Activated T-cell treated with anti-CD3 and anti-CD28 coated beads for 24 hours (primary cell): ENCODE results near the gene COX14.
"Not testable (repeated sequence)": the region's sequence is repeated elsewhere in the genome, so short reads cannot be mapped to it uniquely, and the experiment has no call there.

Experiments used
- DNase-seq: peaks from one replicate; pipeline ENCODE4 v3.0.0-alpha.2; 2020; ENCODE audit warnings: low read depth

COX14 gene

DNA sequence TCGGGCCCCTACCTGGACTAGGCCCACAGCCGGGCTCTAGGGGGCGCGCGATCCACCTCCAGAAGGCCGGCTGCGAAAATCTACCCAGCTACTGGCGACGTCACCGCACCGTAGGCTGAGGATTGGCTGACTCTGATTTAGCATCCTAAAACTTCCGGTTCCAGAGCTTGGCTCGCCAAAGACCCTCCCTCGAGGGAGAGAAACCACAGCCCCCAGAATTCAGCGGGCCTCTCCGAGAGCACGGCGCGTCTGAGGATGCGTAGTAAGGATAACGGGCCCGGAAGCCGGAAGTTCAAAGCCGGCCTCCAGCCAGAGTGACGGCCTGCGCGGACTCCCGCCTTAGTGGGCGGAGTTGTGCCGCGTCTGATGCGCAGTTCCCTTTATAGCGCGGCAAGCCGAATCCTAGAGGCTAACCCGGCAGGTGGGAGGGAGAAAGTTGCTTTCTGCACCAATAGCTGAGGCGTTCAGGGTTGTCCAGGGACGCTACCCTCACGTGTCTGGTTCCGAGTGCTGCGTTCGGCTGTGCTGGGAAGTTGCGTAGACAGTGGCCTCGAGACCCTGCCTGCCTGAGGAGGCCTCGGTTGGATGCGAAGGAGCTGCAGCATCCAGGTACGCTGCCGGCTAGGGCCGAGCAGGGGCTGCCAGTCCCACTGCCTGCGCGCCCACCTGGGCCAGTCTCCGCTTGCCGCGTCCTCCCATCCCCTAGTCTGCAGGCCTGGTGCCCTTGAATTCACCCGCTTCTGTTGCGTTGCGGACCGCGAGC, at the start of gene COX14:
COX14 (plus strand) TSS at position 544 of the 763 bp plus-strand sequence. CDS start 7,808 bp downstream, outside the sequence.
- peak; percentile 98 for DNase-seq

DNA sequence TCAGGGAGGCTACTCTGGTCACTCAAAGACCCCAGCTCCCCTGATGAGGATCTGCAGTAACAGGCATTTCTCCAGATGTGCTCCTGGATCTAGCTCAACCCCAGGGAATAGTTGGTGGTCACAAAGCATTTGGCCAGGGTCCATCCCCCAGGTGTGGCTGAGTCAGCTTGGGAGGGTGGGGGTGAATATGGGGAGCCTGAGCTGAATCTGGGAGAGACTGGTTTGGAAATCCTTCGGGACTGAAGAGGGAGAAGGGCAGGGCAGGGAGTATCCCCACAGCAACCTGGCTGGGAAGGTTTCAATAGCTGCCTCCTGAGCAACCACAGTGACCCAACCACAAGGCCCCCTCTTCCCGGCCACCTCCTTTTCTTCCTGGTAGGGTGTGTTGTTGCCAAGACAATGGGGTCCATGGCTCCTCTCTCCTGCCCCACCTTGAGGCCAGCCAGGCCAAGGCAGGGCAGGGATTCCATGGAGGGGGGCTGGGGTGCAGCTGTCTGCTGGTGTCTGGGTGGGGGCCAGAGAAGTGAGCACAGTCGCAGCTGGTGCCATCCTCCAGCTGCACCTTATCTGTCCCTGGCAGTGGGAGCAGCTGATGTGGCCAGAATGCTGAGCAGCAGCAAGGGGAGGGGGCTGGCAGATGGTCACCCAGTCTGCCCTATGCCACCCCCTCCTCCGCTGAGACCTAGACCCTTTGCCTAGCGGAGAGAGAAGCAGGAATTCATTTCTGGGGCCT, 49.1 kb upstream of the COX14 start:
- no peak for DNase-seq

DNA sequence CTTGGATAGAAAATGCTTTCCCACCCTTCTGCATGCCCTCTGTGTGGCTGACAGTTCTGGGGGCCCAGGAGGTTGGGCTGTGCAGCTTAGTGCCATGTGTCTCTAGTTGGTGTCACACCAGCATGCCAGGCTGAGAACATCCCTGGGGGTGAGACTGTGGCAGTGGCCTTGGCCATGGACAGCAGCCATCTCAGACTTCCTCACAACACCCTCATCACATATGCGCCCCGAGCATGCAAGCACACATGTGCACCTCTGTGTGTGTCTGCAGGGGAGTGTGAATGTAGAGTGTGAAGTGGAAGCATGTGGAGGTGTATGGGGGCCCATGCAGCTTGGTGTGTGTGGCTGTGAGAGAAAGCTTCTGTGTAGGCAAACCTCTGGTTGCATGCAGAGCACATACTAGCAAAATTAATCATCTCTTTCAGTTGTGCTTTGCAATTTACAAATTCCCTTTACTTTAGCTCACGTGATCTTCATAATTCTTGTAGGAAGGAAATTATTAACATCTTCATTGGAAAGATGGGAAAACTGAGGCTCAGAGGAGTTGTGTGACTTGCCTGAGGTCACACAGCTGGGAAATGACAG, 46.2 kb upstream of the COX14 start:
- DNase-seq, result no peak

DNA sequence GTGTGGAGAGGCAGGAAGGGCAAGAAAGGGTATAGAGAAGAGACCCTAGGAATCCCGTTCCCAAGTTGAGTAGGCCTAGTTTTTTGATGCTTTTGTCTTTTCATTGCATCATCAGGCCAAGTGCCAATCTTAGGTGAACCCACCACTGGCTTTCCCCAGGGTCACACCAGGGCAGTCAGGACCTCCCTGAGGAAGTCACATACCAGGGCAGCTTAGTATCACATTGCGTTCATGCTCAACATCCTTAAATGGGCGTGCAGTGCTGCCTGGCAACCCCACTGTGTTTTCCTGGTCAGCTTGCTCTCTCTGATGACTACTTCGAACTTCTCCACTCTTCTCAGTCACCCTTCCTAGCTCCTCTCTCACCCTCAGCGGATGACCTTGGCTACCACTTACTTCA, 45.6 kb upstream of the COX14 start:
- no peak for DNase-seq

- DNase-seq, result no peak
Observed at GRCh38 chr12:50069069-50069468, 43.0 kb upstream of the COX14 start.

- DNase-seq, result no peak
Observed at GRCh38 chr12:50069539-50069938, 42.5 kb upstream of the COX14 start.

GRCh38 chr12:50070314-50071060, 41.5 kb upstream of the COX14 start:
- DNase-seq, result peak; percentile 58

DNA sequence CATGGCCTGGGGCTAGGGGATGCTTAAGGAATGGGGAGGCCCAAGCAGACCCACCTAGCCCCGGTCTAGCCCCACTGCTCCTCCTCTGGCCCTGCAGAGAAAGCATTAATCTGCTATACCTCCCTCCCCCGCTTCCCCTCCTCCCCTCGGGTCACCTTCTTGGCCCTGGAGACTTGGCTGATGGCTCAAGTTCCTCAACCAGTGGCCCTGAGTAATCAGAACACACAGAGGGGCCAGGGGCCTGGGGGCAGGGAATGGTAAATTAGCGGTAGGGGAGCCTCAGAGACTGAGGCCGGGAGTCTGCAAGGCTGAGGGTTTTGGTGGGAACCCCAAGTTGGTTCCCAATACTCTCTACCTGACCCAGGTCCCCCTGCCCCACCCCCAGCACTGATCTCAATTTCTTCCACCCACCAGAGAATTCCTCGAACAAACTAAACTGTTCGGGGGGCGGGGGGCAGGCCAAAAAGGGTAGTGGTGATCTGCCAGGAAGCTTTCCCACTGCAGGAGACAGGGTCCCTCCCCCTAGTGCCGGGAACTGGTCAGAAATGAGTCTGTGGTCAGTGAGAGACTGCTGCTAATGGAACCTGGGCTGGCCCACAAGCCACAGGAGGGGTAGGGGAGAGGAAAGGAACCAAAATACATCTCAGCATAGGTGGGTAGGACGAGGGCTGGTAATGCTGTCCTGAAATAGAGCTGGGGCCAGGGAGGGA, 39.7 kb upstream of the COX14 start:
- DNase-seq, result no peak

- no peak for DNase-seq
Observed at GRCh38 chr12:50073206-50073605, 38.8 kb upstream of the COX14 start.

DNA sequence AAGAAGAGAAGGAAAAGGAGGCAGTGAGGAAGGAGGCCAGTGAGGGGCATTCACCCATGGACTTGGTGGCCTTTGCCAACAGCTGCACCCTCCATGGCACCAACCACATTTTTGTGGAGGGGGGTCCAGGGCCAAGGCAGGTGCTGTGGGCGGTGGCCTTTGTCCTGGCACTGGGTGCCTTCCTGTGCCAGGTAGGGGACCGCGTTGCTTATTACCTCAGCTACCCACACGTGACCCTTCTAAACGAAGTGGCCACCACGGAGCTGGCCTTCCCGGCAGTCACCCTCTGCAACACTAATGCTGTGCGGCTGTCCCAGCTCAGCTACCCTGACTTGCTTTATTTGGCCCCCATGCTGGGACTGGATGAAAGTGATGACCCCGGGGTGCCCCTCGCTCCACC, 38.3 kb upstream of the COX14 start:
- no peak for DNase-seq

DNA sequence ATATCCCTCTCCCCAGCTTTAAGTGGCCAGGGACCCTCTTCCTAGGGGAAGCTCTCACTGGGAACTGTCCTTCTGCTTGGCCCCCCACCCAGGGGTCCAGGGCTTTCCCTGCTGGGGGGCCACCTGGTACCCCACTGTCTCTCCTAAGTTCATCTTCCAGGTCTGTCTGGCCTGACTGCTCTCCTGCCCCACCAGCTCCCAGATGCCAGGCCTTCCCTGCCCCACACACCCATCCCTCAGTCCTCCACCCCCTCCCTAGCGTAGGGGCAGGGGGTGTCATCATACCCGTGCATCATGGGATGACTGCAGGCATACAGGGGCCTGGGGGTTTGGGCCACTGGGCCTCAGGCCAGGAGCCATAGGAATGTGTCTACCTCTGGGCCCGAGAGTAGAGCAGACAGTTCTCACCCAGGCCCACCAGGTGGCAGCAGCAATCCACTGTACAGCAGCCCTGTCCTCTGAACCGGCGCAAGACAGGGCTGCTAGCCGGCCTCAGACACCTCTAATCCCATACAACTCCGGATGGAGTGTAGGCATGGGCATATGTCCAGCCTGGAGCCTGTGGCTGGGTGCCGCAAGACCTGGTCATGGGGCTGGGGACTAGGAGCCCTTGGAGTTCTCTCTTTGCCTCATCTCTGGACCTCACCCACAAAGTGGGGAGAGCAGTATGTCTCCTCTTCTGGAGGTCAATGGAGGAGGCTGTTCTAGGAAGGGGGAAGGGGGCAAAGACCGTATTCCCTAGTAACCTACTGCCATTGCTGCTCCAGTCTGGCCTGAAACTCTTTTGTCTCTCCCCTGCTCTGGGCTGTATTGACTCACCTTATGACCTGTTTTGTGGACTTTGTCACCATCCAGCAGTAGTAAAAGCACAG, 36.9 kb upstream of the COX14 start:
- DNase-seq, result peak; percentile 75

DNA sequence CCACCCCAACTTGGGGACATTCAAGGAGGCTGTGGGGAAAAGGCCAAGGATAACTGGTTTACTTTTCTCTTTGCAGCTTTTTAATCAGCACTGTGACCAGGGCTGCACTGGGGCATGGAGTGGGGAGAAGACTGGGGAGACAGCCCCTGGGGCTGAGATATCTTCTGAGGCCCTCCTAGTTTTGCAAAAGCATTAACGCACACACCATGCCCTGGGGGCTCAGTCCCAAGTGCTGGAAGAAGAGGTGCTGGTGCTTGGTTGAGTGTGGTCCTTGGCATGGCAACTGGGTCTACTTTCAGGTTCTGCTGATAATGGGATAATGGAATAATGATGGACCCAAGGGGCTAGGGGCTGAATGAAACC, 36.2 kb upstream of the COX14 start:
- no peak for DNase-seq

DNA sequence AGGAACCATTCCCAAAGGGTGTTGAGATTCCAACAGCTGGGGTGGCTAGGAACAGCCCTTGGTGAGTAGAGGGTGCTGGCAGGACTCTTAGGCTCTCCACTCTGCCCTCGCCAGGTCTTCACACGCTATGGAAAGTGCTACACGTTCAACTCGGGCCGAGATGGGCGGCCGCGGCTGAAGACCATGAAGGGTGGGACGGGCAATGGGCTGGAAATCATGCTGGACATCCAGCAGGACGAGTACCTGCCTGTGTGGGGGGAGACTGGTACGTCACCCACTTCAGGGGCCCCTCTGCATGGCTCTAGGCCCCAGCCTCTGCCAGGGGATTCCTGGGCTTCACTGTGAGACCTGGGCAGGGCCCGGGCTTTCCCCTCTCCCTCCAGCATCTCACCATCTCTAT, 34.9 kb upstream of the COX14 start:
- no peak for DNase-seq

DNA sequence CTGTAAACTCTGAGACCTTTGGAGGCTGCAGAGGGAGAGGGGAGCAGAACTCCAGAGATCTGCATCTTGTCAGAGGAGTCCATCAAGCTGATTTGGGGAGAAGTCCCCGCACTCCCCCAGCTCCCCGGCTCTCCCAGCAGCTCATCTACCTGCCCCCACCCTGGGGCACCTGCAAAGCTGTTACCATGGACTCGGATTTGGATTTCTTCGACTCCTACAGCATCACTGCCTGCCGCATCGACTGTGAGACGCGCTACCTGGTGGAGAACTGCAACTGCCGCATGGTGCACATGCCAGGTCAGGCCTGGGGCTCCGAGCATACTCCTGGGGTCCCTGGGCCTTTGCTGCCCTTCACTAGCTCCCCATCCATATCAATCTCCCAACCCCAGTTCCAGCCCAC, 33.8 kb upstream of the COX14 start:
- DNase-seq, result no peak

DNA sequence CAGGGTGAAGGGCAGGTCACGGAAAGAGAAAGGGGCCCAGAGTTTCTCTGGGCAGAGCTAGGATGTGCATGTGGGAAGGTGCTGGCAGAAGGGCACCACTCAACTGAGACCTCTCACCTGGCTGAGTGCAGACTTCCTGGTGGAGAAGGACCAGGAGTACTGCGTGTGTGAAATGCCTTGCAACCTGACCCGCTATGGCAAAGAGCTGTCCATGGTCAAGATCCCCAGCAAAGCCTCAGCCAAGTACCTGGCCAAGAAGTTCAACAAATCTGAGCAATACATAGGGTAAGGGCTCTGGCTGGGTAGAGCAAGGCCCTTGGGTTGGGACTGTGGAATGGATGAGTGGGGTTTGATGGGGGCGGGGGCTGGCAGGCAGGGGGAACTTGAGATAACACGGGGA, 32.3 kb upstream of the COX14 start:
- no peak for DNase-seq

GRCh38 chr12:50081096-50081808, 30.8 kb upstream of the COX14 start:
- DNase-seq, result no peak

DNA sequence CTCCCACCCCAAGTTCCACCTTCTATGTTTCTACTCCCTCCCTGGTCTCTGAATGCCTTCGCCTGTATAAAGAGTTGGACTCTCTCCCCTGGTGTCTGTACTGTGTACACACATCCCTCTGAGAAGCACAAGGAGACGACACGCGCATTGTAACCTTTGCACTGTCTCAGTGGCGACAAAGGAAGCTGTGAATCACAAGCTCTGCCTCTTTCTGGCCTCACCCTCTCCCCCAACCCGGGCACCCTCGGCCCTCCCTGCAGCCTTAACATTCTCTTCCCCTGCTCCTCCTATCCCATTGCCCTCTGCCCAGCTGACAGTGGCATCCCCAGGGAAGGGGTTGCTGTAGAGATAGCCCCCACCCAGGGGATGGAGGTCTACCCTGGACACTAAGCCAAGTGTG, 29.4 kb upstream of the COX14 start:
- DNase-seq, result no peak

GRCh38 chr12:50083301-50083700, 28.7 kb upstream of the COX14 start:
- no peak for DNase-seq

GRCh38 chr12:50084409-50084774, 27.6 kb upstream of the COX14 start:
- DNase-seq, result not testable (repeated sequence)
